GM23248 (cell line): Measurements from ENCODE around the gene ADAMTSL5. TPM values are rescaled to one million over a fixed set of nuclear protein-coding genes. Genes with fewer than 3 reads are reported as not detected.
"Not testable (repeated sequence)": the region's sequence is repeated elsewhere in the genome, so short reads cannot be mapped to it uniquely, and the experiment has no call there.

Experiments used
- DNase-seq: peaks from one replicate; pipeline ENCODE4 v3.0.0-alpha.2; 2015
- H2AFZ ChIP-seq: fragments of 200-600 bp; sonication (generic); 2 replicates; pipeline ENCODE4 v1.6.1; 2016; ENCODE audit warnings: antibody characterized with exemption
- H3F3A ChIP-seq: fragments of 200-600 bp; sonication (generic); 2 replicates; pipeline ENCODE4 v1.6.1; 2016; ENCODE audit warnings: mild to moderate bottlenecking, antibody characterized with exemption, mixed run types; ENCODE audit not compliant: insufficient read depth
- H3K27ac ChIP-seq: fragments of 200-600 bp; sonication (generic); 2 replicates; pipeline ENCODE4 v1.5.1; 2016; ENCODE audit warnings: mild to moderate bottlenecking
- H3K27me3 ChIP-seq: fragments of 200-600 bp; sonication (generic); replicated peaks from 2 replicates; pipeline ENCODE4 v1.6.1; 2016; ENCODE audit warnings: mild to moderate bottlenecking; ENCODE audit not compliant: insufficient read depth
- H3K36me3 ChIP-seq: fragments of 200-600 bp; sonication (generic); 2 replicates; pipeline ENCODE4 v1.6.1; 2016; ENCODE audit warnings: low read depth, mild to moderate bottlenecking
- H3K4me1 ChIP-seq: fragments of 200-600 bp; sonication (generic); 2 replicates; pipeline ENCODE4 v1.6.1; 2016; ENCODE audit warnings: mild to moderate bottlenecking; ENCODE audit not compliant: insufficient read depth
- H3K4me2 ChIP-seq: fragments of 200-600 bp; sonication (generic); one replicate; pipeline ENCODE4 v1.6.1; 2016; ENCODE audit warnings: mild to moderate bottlenecking; ENCODE audit not compliant: unreplicated experiment
- H3K4me3 ChIP-seq: fragments of 200-600 bp; sonication (generic); 2 replicates; pipeline ENCODE4 v1.5.1; 2016; ENCODE audit warnings: mild to moderate bottlenecking
- H3K79me2 ChIP-seq: fragments of 200-600 bp; sonication (generic); 2 replicates; pipeline ENCODE4 v1.6.1; 2016; ENCODE audit warnings: mild to moderate bottlenecking; ENCODE audit not compliant: insufficient read depth
- H3K9ac ChIP-seq: fragments of 200-600 bp; sonication (generic); 2 replicates; pipeline ENCODE4 v1.6.1; 2016; ENCODE audit warnings: mild to moderate bottlenecking
- H3K9me2 ChIP-seq: fragments of 200-600 bp; sonication (generic); 2 replicates; pipeline ENCODE4 v1.6.1; 2016; ENCODE audit warnings: mixed run types, mild to moderate bottlenecking, moderate library complexity; ENCODE audit not compliant: insufficient read depth
- H3K9me3 ChIP-seq: fragments of 200-600 bp; sonication (generic); one replicate; pipeline ENCODE4 v1.6.1; 2017; ENCODE audit warnings: low read depth
- H4K20me1 ChIP-seq: fragments of 200-600 bp; sonication (generic); 2 replicates; pipeline ENCODE4 v1.6.0; 2016; ENCODE audit not compliant: insufficient read depth
- EZH2 ChIP-seq: fragments of 200-600 bp; sonication (generic); IDR thresholded peaks from 2 replicates; pipeline ENCODE4 v1.6.1; 2018; ENCODE audit warnings: antibody characterized with exemption, mild to moderate bottlenecking; ENCODE audit not compliant: insufficient read depth, poor library complexity, severe bottlenecking
- EZH2phosphoT487 ChIP-seq: fragments of 200-600 bp; sonication (generic); IDR thresholded peaks from 2 replicates; pipeline ENCODE4 v1.6.1; 2018; ENCODE audit warnings: antibody characterized with exemption, moderate library complexity, mild to moderate bottlenecking, low read depth; ENCODE audit not compliant: insufficient read depth
- WGBS, 2 experiments: methylation state at CpG; one replicate each; pipeline ENCODE4 v1.1.6; 2015 to 2017; ENCODE audit warnings: low lambda C conversion rate in 2 of 2, low coverage in 1 of 2; ENCODE audit errors: missing lambda C conversion rate in 2 of 2; 5-methylcytosine and 5-hydroxymethylcytosine counted together
- in situ Hi-C: fragments of 300-500 bp; cut with MboI; formaldehyde crosslinking; loops from 2 replicates; pipeline ENCODE4 v1.15.0; 2020
- polyA plus RNA-seq: library from polyadenylated mRNA; unstranded; fragments of >200 nt; fragmentation: Nextera tagmentation; extraction: Ambion mirVana; gene quantifications from 2 replicates; pipeline ENCODE4 v1.2.1, GENCODE V29; 2016
- total RNA-seq: library from RNA; depleted of rRNA; stranded (reverse); fragments of >200 nt; shearing (Covaris generic); gene quantifications from 2 replicates; pipeline ENCODE4 v1.2.3, GENCODE V29; 2014

Gene ADAMTSL5
- total and polyA plus RNA-seq, 2 experiments from 2014 or later = 19.3 to 31.7 TPM

GRCh38 chr19:1531587-1531986 is 18.8 kb upstream of the ADAMTSL5 start:
- H3K36me3 ChIP-seq = no peaks in the 10 kb centered on the region
- H3F3A ChIP-seq = no peaks in the 10 kb centered on the region
- H2AFZ ChIP-seq = no peak overlapping the region
- no peak for DNase-seq
- 79 to 80% methylated on average over 11 of the region's 11 CpGs for WGBS, 2 experiments
- no peaks in the 10 kb centered on the region for H4K20me1 ChIP-seq
- H3K79me2 ChIP-seq = no peaks in the 10 kb centered on the region
- H3K9ac ChIP-seq = no peak overlapping the region
- no peaks in the 10 kb centered on the region for H3K9me3 ChIP-seq
- no peaks in the 10 kb centered on the region for H3K27me3 ChIP-seq
- H3K4me1 ChIP-seq = no peaks in the 10 kb centered on the region
- in situ Hi-C loops = no loop called here
- no peak overlapping the region for H3K4me3 ChIP-seq
- H3K9me2 ChIP-seq = no peaks in the 10 kb centered on the region
- no peak overlapping the region for H3K27ac ChIP-seq
- TF ChIP-seq EZH2phosphoT487 (no peak), EZH2 (no peak)
- no peak overlapping the region for H3K4me2 ChIP-seq

GRCh38 chr19:1530856-1531255 is 18.0 kb upstream of the ADAMTSL5 start:
- H3F3A ChIP-seq, H3K9me3 ChIP-seq, H3K9ac ChIP-seq, DNase-seq, H3K27ac ChIP-seq, H3K9me2 ChIP-seq, H3K4me3 ChIP-seq, H3K27me3 ChIP-seq, in situ Hi-C loops, H3K36me3 ChIP-seq, H3K4me2 ChIP-seq, H2AFZ ChIP-seq, H3K4me1 ChIP-seq, H3K79me2 ChIP-seq, H4K20me1 ChIP-seq: not testable (repeated sequence)
- 86 to 89% methylated on average over 11 of the region's 11 CpGs for WGBS, 2 experiments

GRCh38 chr19:1529430-1529816 is 16.6 kb upstream of the ADAMTSL5 start:
- Histone ChIP-seq H3K9me2 (no peaks in the 10 kb centered on the region), H2AFZ (no peak overlapping the region), H3K4me1 (no peaks in the 10 kb centered on the region), H3K4me2 (no peak overlapping the region), H3K79me2 (no peaks in the 10 kb centered on the region), H3K36me3 (no peaks in the 10 kb centered on the region), H3F3A (no peaks in the 10 kb centered on the region), H3K27ac (no peak overlapping the region), H4K20me1 (no peaks in the 10 kb centered on the region), H3K9me3 (no peaks in the 10 kb centered on the region), H3K9ac (no peak overlapping the region), H3K27me3 (peaks cover 8% of the 10 kb centered on the region; the same call in 1 of the 2 replicates), H3K4me3 (no peak overlapping the region)
- no peak for DNase-seq
- in situ Hi-C loops = no loop called here
- TF ChIP-seq EZH2 = no peak
- TF ChIP-seq EZH2phosphoT487 = no peak
- 76 to 79% methylated on average over 12 to 16 of the region's 16 CpGs for WGBS, 2 experiments

- in situ Hi-C loops = no loop called here
- Histone ChIP-seq H3K9ac (no peak overlapping the region), H3F3A (no peaks in the 10 kb centered on the region), H4K20me1 (no peaks in the 10 kb centered on the region), H3K9me3 (no peaks in the 10 kb centered on the region), H3K9me2 (no peaks in the 10 kb centered on the region), H3K27ac (no peak overlapping the region), H3K79me2 (no peaks in the 10 kb centered on the region), H3K4me3 (no peak overlapping the region), H3K36me3 (no peaks in the 10 kb centered on the region), H2AFZ (no peak overlapping the region), H3K4me2 (no peak overlapping the region), H3K4me1 (no peaks in the 10 kb centered on the region), H3K27me3 (peaks cover 10% of the 10 kb centered on the region; the same call in 1 of the 2 replicates)
- WGBS, 2 experiments = 74 to 76% methylated on average over 12 to 17 of the region's 23 CpGs
- TF ChIP-seq EZH2 = no peak
- no peak for TF ChIP-seq EZH2phosphoT487
- DNase-seq = no peak
These were observed 16.0 kb upstream of the ADAMTSL5 start for GRCh38 chr19:1528596-1529429.
